HepG2 (cell line): ENCODE results near the gene NRL. TPM values are rescaled to one million over a fixed set of nuclear protein-coding genes. Genes with fewer than 3 reads are reported as not detected.

Experiments used
- ETV5 ChIP-seq: IDR thresholded peaks from 2 replicates; pipeline ENCODE4 v1.6.1; 2018; ENCODE audit warnings: missing biosample characterization, missing genetic modification reagents, inconsistent platforms, borderline replicate concordance
- GLI4 ChIP-seq: sonication (generic); formaldehyde crosslinking; IDR thresholded peaks from 2 replicates; pipeline ENCODE4 v1.5.1; 2020; ENCODE audit warnings: missing genetic modification reagents, mild to moderate bottlenecking, moderate library complexity, borderline replicate concordance
- KDM2A ChIP-seq: sonication (generic); formaldehyde crosslinking; IDR thresholded peaks from 2 replicates; pipeline ENCODE4 v1.4.0; 2020; ENCODE audit warnings: low read depth, missing genetic modification reagents, borderline replicate concordance
- MYC ChIP-seq: sonication (generic); formaldehyde crosslinking; IDR thresholded peaks from 2 replicates; pipeline ENCODE4 v1.9.0; 2021; ENCODE audit warnings: missing genetic modification reagents, borderline replicate concordance
- PPARG ChIP-seq: conservative IDR thresholded peaks from 2 replicates; pipeline ENCODE4 v1.6.1; 2016; ENCODE audit warnings: missing biosample characterization, missing genetic modification reagents
- RBFOX2 ChIP-seq: fragments of 200-400 bp; formaldehyde crosslinking; IDR thresholded peaks from 2 replicates; pipeline ENCODE4 v1.6.1; 2017; ENCODE audit warnings: low read depth, mild to moderate bottlenecking, low read length
- RBM22 ChIP-seq: fragments of 200-400 bp; formaldehyde crosslinking; optimal IDR thresholded peaks from 2 replicates; pipeline ENCODE3; 2017; ENCODE audit warnings: mild to moderate bottlenecking, low read length, moderate library complexity
- SMYD3 ChIP-seq: sonication (generic); formaldehyde crosslinking; IDR thresholded peaks from 2 replicates; pipeline ENCODE4 v1.8.1; 2023; ENCODE audit warnings: mild to moderate bottlenecking, missing genetic modification reagents
- SSRP1 ChIP-seq: IDR thresholded peaks from 2 replicates; pipeline ENCODE4 v1.6.1; 2016; ENCODE audit warnings: control low read depth
- TARDBP ChIP-seq: sonication (generic); formaldehyde crosslinking; IDR thresholded peaks from 2 replicates; pipeline ENCODE4 v1.8.0; 2022; ENCODE audit warnings: mild to moderate bottlenecking, missing genetic modification reagents
- TOPORS ChIP-seq: sonication (generic); formaldehyde crosslinking; IDR thresholded peaks from 2 replicates; pipeline ENCODE4 v1.8.0; 2023; ENCODE audit warnings: mild to moderate bottlenecking, missing genetic modification reagents
- ZIK1 ChIP-seq: sonication (generic); formaldehyde crosslinking; IDR thresholded peaks from 2 replicates; pipeline ENCODE4 v1.5.0; 2020; ENCODE audit warnings: mild to moderate bottlenecking, low read depth, missing genetic modification reagents, borderline replicate concordance
- polyA plus RNA-seq, 8 experiments: library from polyadenylated mRNA; depleted of rRNA in 3 of 8; stranded (reverse) in 7 of 8; unstranded in 1 of 8; fragments of >200 nt; fragmentation: Illumina TruSeq in 4 of 8; extraction: Trizol in 4 of 8; gene quantifications; 2 replicates each; pipeline versions ENCODE4 v1.2.1 to v1.2.3, GENCODE V29; 2011 to 2016; ENCODE audit warnings: low read depth in 4 of 8, missing spikeins in 1 of 8, mixed read lengths in 1 of 8; ENCODE audit not compliant: insufficient read depth in 1 of 8
- total RNA-seq, 5 experiments: library from RNA; depleted of rRNA; stranded (reverse); fragments of >200 nt; fragmentation: Illumina TruSeq; extraction: Trizol; gene quantifications; 2 replicates each; pipeline ENCODE4 v1.2.3, GENCODE V29; 2016; ENCODE audit warnings: low read depth in 1 of 5
- TF ChIP-seq, protein P1 (sequence below): sonication (generic); formaldehyde crosslinking; IDR thresholded peaks from 2 replicates; pipeline ENCODE4 v1.4.0; 2020; ENCODE audit warnings: missing genetic modification reagents
- TF ChIP-seq, protein P2 (sequence below): sonication (generic); formaldehyde crosslinking; IDR thresholded peaks from 2 replicates; pipeline ENCODE4 v1.9.0; 2021; ENCODE audit warnings: missing genetic modification reagents, borderline replicate concordance
- TF ChIP-seq, protein P3 (sequence below): sonication (generic); formaldehyde crosslinking; IDR thresholded peaks from 2 replicates; pipeline ENCODE4 v1.8.0; 2022; ENCODE audit warnings: mild to moderate bottlenecking, missing genetic modification reagents; ENCODE audit not compliant: insufficient replicate concordance
- TF ChIP-seq, protein P4 (sequence below): sonication (generic); formaldehyde crosslinking; IDR thresholded peaks from 2 replicates; pipeline ENCODE4 v1.8.1; 2022; ENCODE audit warnings: mild to moderate bottlenecking, missing genetic modification reagents

Gene NRL
- total and polyA plus RNA-seq, 2 of the 13 experiments (the other 11 are each of a cell fraction or from before 2014, with no cell fraction given), result 2.5 to 4.7 TPM

DNA sequence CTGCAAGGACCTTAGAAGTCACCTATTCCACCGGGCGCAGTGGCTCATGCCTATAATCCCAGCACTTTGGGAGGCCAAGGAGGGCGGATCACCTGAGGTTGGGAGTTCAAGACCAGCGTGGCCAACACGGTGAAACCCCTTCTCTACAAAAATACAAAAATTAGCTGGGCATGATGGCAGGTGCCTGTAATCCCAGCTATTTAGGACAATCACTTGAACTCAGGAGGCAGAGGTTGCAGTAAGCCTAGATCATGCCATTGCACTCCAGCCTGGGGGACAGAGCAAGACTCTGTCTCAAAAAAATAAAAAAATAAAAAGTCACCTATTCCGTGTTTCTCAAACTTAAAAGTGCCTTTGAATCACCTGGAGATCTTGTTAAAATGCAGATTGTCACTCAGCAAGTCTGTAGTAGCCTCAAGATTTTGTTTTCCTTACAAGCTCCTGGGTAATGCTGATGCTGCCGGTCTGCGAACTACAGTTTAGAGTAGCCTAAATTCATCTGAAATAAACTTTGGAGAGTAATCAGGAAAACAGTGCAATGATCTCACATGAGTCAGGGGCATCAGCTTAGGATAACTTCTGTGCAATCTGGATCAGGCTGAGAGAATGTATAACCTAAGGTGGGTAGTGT lies 9.0 kb downstream of the NRL start (continued):
- 0 out of 2 replicates have a peak, but pooled peaks have one; percentile 8 for TF ChIP-seq ZIK1 (CRISPR knock-in tag)
- peak; percentile 24; the same call in 1 of the 2 replicates for TF ChIP-seq KDM2A (CRISPR knock-in tag)
- 0 out of 2 replicates have a peak, but pooled peaks have one; percentile 11 for TF ChIP-seq GLI4 (CRISPR knock-in tag)
- TF ChIP-seq RBFOX2, result 0 out of 2 replicates have a peak, but pooled peaks have one; percentile 42
- TF ChIP-seq, protein P1, sequence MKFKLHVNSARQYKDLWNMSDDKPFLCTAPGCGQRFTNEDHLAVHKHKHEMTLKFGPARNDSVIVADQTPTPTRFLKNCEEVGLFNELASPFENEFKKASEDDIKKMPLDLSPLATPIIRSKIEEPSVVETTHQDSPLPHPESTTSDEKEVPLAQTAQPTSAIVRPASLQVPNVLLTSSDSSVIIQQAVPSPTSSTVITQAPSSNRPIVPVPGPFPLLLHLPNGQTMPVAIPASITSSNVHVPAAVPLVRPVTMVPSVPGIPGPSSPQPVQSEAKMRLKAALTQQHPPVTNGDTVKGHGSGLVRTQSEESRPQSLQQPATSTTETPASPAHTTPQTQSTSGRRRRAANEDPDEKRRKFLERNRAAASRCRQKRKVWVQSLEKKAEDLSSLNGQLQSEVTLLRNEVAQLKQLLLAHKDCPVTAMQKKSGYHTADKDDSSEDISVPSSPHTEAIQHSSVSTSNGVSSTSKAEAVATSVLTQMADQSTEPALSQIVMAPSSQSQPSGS (CRISPR knock-in tag), result 0 out of 2 replicates have a peak, but pooled peaks have one; percentile 7
- 0 out of 2 replicates have a peak, but pooled peaks have one; percentile 3 for TF ChIP-seq ETV5 (CRISPR knock-in tag)
- TF ChIP-seq PPARG, result 0 out of 2 replicates have a peak, but pooled peaks have one; percentile 5
- peak; percentile 71; the same call in 1 of the 2 replicates for TF ChIP-seq TOPORS (CRISPR knock-in tag)
- TF ChIP-seq MYC (CRISPR knock-in tag), result 0 out of 2 replicates have a peak, but pooled peaks have one; percentile 7
- TF ChIP-seq SSRP1 (CRISPR knock-in tag), result peak; percentile 25; the same call in 1 of the 2 replicates
- peak; percentile 68; the same call in 1 of the 2 replicates for TF ChIP-seq TARDBP (CRISPR knock-in tag)
- TF ChIP-seq, protein P2, sequence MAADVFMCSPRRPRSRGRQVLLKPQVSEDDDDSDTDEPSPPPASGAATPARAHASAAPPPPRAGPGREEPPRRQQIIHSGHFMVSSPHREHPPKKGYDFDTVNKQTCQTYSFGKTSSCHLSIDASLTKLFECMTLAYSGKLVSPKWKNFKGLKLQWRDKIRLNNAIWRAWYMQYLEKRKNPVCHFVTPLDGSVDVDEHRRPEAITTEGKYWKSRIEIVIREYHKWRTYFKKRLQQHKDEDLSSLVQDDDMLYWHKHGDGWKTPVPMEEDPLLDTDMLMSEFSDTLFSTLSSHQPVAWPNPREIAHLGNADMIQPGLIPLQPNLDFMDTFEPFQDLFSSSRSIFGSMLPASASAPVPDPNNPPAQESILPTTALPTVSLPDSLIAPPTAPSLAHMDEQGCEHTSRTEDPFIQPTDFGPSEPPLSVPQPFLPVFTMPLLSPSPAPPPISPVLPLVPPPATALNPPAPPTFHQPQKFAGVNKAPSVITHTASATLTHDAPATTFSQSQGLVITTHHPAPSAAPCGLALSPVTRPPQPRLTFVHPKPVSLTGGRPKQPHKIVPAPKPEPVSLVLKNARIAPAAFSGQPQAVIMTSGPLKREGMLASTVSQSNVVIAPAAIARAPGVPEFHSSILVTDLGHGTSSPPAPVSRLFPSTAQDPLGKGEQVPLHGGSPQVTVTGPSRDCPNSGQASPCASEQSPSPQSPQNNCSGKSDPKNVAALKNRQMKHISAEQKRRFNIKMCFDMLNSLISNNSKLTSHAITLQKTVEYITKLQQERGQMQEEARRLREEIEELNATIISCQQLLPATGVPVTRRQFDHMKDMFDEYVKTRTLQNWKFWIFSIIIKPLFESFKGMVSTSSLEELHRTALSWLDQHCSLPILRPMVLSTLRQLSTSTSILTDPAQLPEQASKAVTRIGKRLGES (CRISPR knock-in tag), result 0 out of 2 replicates have a peak, but pooled peaks have one; percentile 31
- TF ChIP-seq RBM22, result peak; percentile 80
- TF ChIP-seq, protein P3, sequence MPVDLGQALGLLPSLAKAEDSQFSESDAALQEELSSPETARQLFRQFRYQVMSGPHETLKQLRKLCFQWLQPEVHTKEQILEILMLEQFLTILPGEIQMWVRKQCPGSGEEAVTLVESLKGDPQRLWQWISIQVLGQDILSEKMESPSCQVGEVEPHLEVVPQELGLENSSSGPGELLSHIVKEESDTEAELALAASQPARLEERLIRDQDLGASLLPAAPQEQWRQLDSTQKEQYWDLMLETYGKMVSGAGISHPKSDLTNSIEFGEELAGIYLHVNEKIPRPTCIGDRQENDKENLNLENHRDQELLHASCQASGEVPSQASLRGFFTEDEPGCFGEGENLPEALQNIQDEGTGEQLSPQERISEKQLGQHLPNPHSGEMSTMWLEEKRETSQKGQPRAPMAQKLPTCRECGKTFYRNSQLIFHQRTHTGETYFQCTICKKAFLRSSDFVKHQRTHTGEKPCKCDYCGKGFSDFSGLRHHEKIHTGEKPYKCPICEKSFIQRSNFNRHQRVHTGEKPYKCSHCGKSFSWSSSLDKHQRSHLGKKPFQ, result peak; percentile 0
- TF ChIP-seq SMYD3 (CRISPR knock-in tag), result peak; percentile 57; the same call in 1 of the 2 replicates
- TF ChIP-seq, protein P4, sequence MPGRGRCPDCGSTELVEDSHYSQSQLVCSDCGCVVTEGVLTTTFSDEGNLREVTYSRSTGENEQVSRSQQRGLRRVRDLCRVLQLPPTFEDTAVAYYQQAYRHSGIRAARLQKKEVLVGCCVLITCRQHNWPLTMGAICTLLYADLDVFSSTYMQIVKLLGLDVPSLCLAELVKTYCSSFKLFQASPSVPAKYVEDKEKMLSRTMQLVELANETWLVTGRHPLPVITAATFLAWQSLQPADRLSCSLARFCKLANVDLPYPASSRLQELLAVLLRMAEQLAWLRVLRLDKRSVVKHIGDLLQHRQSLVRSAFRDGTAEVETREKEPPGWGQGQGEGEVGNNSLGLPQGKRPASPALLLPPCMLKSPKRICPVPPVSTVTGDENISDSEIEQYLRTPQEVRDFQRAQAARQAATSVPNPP, result 0 out of 2 replicates have a peak, but pooled peaks have one; percentile 49
